Testis (tissue), 3 donors: Measurements from ENCODE around the gene ECHS1. TPM values are rescaled to one million over a fixed set of nuclear protein-coding genes. Genes with fewer than 3 reads are reported as not detected.
A peak's percentile ranks its signal among the peaks of the same experiment; 100 is the strongest.

Experiments
- DNase-seq: peaks from one replicate; pipeline ENCODE4 v3.0.0-alpha.2; 2019
- H3K27ac ChIP-seq, 2 donors: fragments of 200-600 bp; sonication (generic); one replicate each; pipeline ENCODE4 v1.5.1; 2019
- H3K27me3 ChIP-seq: fragments of 200-600 bp; sonication (generic); one replicate; pipeline ENCODE4 v1.5.1; 2019
- H3K36me3 ChIP-seq: fragments of 200-600 bp; sonication (generic); one replicate; pipeline ENCODE4 v1.5.1; 2017; ENCODE audit warnings: low read depth; ENCODE audit errors: missing control alignments
- H3K4me1 ChIP-seq: fragments of 200-600 bp; sonication (generic); one replicate; pipeline ENCODE4 v1.5.1; 2019
- H3K4me3 ChIP-seq, 2 donors: fragments of 200-600 bp; sonication (generic); one replicate each; pipeline ENCODE4 v1.5.1; 2017 to 2019
- H3K9me3 ChIP-seq: fragments of 200-600 bp; sonication (generic); one replicate; pipeline ENCODE4 v1.5.1; 2017
- CTCF ChIP-seq, 3 experiments: fragments of 450-650 bp in 2 of 3; fragments of 200-600 bp in 1 of 3; sonication (generic) in 1 of 3; IDR thresholded peaks; one replicate each; pipeline ENCODE4 v1.5.1; 2016 to 2019; ENCODE audit warnings: antibody characterized with exemption in 3 of 3, mild to moderate bottlenecking in 2 of 3, moderate library complexity in 1 of 3
- POLR2A ChIP-seq: fragments of 450-650 bp; IDR thresholded peaks from one replicate; pipeline ENCODE4 v1.6.1; 2017; ENCODE audit warnings: antibody characterized with exemption, mild to moderate bottlenecking, moderate library complexity
- WGBS, 2 donors: methylation state at CpG; one replicate each; pipeline ENCODE4 v1.1.5; 2018; 5-methylcytosine and 5-hydroxymethylcytosine counted together
- intact Hi-C: fragments of 100-400 bp; cut with DNase I; formaldehyde crosslinking; loops from one replicate; pipeline ENCODE4 v1.15.1; 2023; ENCODE audit warnings: low total_unique reads
- polyA plus RNA-seq: library from polyadenylated mRNA; stranded (reverse); fragments of 350-450 nt; fragmentation: Illumina TruSeq; extraction: RNeasy Lipid Tissue Mini Kit (QIAGEN cat#74804); gene quantifications from one replicate; pipeline ENCODE4 v1.2.3, GENCODE V29; 2014; ENCODE audit warnings: low read depth, low replicate concordance; ENCODE audit not compliant: insufficient read depth
- total RNA-seq, 2 donors: library from RNA; depleted of rRNA; stranded (reverse); fragments of >200 nt; gene quantifications; one replicate each; pipeline ENCODE4 v1.2.3, GENCODE V29; 2016

Gene ECHS1
- total and polyA plus RNA-seq, 3 donors from 2014 or later: 104 to 118 (median 118) TPM

GRCh38 chr10:133403784-133404183, 30.6 kb upstream of the ECHS1 start:
- TF ChIP-seq CTCF (IDR thresholded peaks at IDR 0.05) (no peak), POLR2A (no peak)

GRCh38 chr10:133403359-133403758, 30.2 kb upstream of the ECHS1 start:
- Histone ChIP-seq H3K9me3 (no peaks in the 10 kb centered on the region), H3K27ac (no peak overlapping the region), H3K27me3 (no peaks in the 10 kb centered on the region), H3K36me3 (no peaks in the 10 kb centered on the region), H3K4me1 (peaks cover 18% of the 10 kb centered on the region), H3K4me3 (no peak overlapping the region)
- intact Hi-C loops: no loop called here
- TF ChIP-seq CTCF (IDR thresholded peaks at IDR 0.05): no peak
- TF ChIP-seq POLR2A: no peak
- WGBS, 2 donors: 84 to 90% methylated on average over 16 of the region's 16 CpGs
- peak; percentile 11 for DNase-seq

More at GRCh38 chr10:133403784-133404183, 30.6 kb upstream of the ECHS1 start:
- Histone ChIP-seq H3K36me3 (no peaks in the 10 kb centered on the region), H3K4me1 (peaks cover 18% of the 10 kb centered on the region), H3K9me3 (no peaks in the 10 kb centered on the region), H3K4me3 (no peak overlapping the region), H3K27ac (no peak overlapping the region), H3K27me3 (no peaks in the 10 kb centered on the region)
- WGBS, 2 donors: 88 to 92% methylated on average over 5 of the region's 5 CpGs
- no peak for DNase-seq
- intact Hi-C loops: no loop called here

DNA sequence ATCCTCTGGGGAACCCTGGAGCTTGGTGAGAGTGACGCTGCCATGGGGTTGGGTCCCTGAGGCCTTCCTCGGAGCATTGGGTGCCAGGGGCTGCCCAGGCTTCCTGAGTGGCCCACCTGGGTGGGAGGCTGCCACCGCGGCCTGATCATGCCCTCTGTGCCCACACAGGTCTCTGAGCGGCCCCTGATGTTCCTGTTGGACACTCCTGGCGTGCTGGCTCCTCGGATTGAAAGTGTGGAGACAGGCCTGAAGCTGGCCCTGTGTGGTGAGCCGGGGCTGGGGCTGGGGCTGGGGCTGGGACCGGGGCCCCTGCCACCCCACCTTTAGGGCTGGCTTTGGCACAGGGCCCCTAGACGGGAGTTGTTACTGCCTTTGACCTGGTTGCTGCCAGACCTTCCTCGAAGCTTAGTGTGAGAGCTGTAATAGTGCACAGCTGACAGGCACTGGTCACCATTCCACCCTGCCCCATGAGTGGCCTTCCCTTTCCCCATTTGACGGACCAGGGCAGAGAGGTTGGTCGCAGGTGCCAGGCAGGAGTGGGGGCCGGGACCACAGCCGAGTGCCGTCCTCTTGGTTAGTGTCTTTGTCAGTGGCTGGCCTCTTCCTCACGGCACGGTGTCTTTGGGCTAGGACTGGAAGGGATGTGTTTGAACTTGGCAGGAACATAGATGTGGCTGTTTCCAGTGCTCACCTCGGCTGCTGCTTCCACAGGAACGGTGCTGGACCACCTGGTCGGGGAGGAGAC, 29.0 kb upstream of the ECHS1 start:
- intact Hi-C loops: no loop called here
- H3K4me1 ChIP-seq: peaks cover 18% of the 10 kb centered on the region
- peak overlapping the region in 1 of 2 donors; percentile 72 for H3K27ac ChIP-seq
- H3K27me3 ChIP-seq: no peaks in the 10 kb centered on the region
- peak; percentile 12 for DNase-seq
- no peaks in the 10 kb centered on the region for H3K9me3 ChIP-seq
- no peak overlapping the region for H3K4me3 ChIP-seq
- WGBS, 2 donors: 83 to 91% methylated on average over 10 to 21 of the region's 21 CpGs
- H3K36me3 ChIP-seq: no peaks in the 10 kb centered on the region
- TF ChIP-seq CTCF (IDR thresholded peaks at IDR 0.05) (no peak), POLR2A (no peak)

DNA sequence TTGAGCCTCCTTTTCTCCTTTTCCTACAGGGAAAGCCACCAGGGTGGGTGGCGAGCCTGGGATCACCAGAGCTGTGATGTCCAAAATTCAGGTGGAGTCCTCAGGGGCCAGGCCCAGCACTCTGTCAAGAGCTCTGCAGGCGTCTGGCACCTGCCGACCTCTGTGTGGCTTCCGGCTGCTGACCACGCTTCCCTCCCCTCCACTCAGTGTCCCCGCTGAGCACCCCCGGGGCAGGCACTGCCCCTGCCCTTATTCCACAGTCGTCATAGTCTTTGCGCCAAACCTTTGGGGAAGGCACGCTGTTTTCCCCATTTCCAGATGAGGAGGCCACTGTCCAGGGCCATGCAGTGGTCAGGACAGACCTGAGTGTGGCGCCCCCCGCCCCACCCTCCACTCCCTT, 28.3 kb upstream of the ECHS1 start:
- Histone ChIP-seq H3K9me3 (no peaks in the 10 kb centered on the region), H3K4me1 (peaks cover 18% of the 10 kb centered on the region), H3K27me3 (no peaks in the 10 kb centered on the region), H3K4me3 (no peak overlapping the region), H3K27ac (peak overlapping the region in 1 of 2 donors; percentile 72), H3K36me3 (no peaks in the 10 kb centered on the region)
- intact Hi-C loops: no loop called here
- 75 to 80% methylated on average over 8 to 12 of the region's 12 CpGs for WGBS, 2 donors
- TF ChIP-seq CTCF (IDR thresholded peaks at IDR 0.05) (no peak), POLR2A (no peak)
- no peak for DNase-seq
